Measurements from ENCODE around the gene EPHB4.
A peak's percentile ranks its signal among the peaks of the same experiment; 100 is the strongest.

EPHB4 gene

GRCh38 chr7:100854146-100854895 is 27.0 kb upstream of the EPHB4 start:
- DNase-seq: no peak

GRCh38 chr7:100852048-100852872 is 24.9 kb upstream of the EPHB4 start, which contains the start of gene SLC12A9:
SLC12A9 (plus strand) TSS chr7:100852713; CDS start chr7:100854198, 1,485 bp downstream.
- DNase-seq: peak; percentile 94

- DNase-seq: no peak
Observed at GRCh38 chr7:100847360-100847759, 20.0 kb upstream of the EPHB4 start.

- no peak for DNase-seq
Observed at GRCh38 chr7:100840470-100841100, 13.3 kb upstream of the EPHB4 start.

GRCh38 chr7:100839361-100839760 is 12.0 kb upstream of the EPHB4 start:
- DNase-seq: no peak

GRCh38 chr7:100837099-100837836 is 9.9 kb upstream of the EPHB4 start:
- peak; percentile 88 for DNase-seq

- DNase-seq: no peak
Observed at GRCh38 chr7:100836812-100837098, 9.4 kb upstream of the EPHB4 start.

GRCh38 chr7:100835903-100836811 is 8.8 kb upstream of the EPHB4 start:
- no peak for DNase-seq

GRCh38 chr7:100832281-100832633 is 4.9 kb upstream of the EPHB4 start:
- DNase-seq: no peak

GRCh38 chr7:100830396-100830795 is 3.1 kb upstream of the EPHB4 start:
- DNase-seq: no peak

- DNase-seq: no peak
Observed at GRCh38 chr7:100829150-100829716, 1.9 kb upstream of the EPHB4 start.

GRCh38 chr7:100826514-100827329 is 601 bp downstream of the EPHB4 start:
- DNase-seq: no peak

GRCh38 chr7:100825751-100826513 is 1.4 kb downstream of the EPHB4 start:
- DNase-seq: no peak

- DNase-seq: no peak
Observed at GRCh38 chr7:100825215-100825671, 2.1 kb downstream of the EPHB4 start.

- no peak for DNase-seq
Observed at GRCh38 chr7:100824499-100825214, 2.7 kb downstream of the EPHB4 start.

GRCh38 chr7:100823534-100823933 is 3.8 kb downstream of the EPHB4 start:
- no peak for DNase-seq

- DNase-seq: no peak
Observed at GRCh38 chr7:100823140-100823525, 4.2 kb downstream of the EPHB4 start.

GRCh38 chr7:100822236-100823139 is 4.8 kb downstream of the EPHB4 start:
- DNase-seq: no peak
